Epithelial cell of proximal tubule (primary cell): Measurements from ENCODE around the gene ASAP2. TPM values are rescaled to one million over a fixed set of nuclear protein-coding genes. Genes with fewer than 3 reads are reported as not detected.

Experiments
- DNase-seq: peaks from one replicate; pipeline ENCODE4 v3.0.0-alpha.2; 2011; ENCODE audit warnings: low read depth
- H3K4me3 ChIP-seq: 2 replicates; pipeline ENCODE4 v1.5.1; 2011; ENCODE audit warnings: low read depth, mild to moderate bottlenecking, low read length
- CTCF ChIP-seq: conservative IDR thresholded peaks from 2 replicates; pipeline ENCODE4 v1.5.1; 2012; ENCODE audit warnings: low read depth, mild to moderate bottlenecking, low read length
- total RNA-seq: library from RNA; depleted of rRNA; stranded (reverse); fragments of >200 nt; gene quantifications from 2 replicates; pipeline ENCODE4 v1.2.3, GENCODE V29; 2015

Gene ASAP2
- total RNA-seq, 1 donor from 2014 or later = 33.0 TPM

GRCh38 chr2:9226458-9227380, 20.1 kb downstream of the ASAP2 start:
- DNase-seq = no peak
- no peak overlapping the region for H3K4me3 ChIP-seq
- TF ChIP-seq CTCF = no peak

GRCh38 chr2:9228088-9228751, 21.6 kb downstream of the ASAP2 start:
- no peak overlapping the region for H3K4me3 ChIP-seq
- TF ChIP-seq CTCF = no peak
- no peak for DNase-seq

- no peak for DNase-seq
- TF ChIP-seq CTCF = no peak
- no peak overlapping the region for H3K4me3 ChIP-seq
These were observed 22.3 kb downstream of the ASAP2 start for GRCh38 chr2:9228781-9229469.

GRCh38 chr2:9229470-9229820, 22.8 kb downstream of the ASAP2 start:
- no peak overlapping the region for H3K4me3 ChIP-seq
- TF ChIP-seq CTCF = no peak
- no peak for DNase-seq

GRCh38 chr2:9230051-9230802, 23.6 kb downstream of the ASAP2 start:
- no peak for TF ChIP-seq CTCF
- DNase-seq = no peak
- no peak overlapping the region for H3K4me3 ChIP-seq

GRCh38 chr2:9230881-9231280, 24.3 kb downstream of the ASAP2 start:
- TF ChIP-seq CTCF = no peak
- DNase-seq = no peak
- no peak overlapping the region for H3K4me3 ChIP-seq
